ENCODE measurements around the gene FLT1. TPM values are rescaled to one million over a fixed set of nuclear protein-coding genes. Genes with fewer than 3 reads are reported as not detected.

The FLT1 gene
- total RNA-seq, 1 donor from 2014 or later, result not detected

GRCh38 chr13:28420704-28421103, 74.2 kb downstream of the FLT1 start:
- H3K4me3 ChIP-seq (ENCODE audit: low read depth, low read length), result no peak overlapping the region
- no peaks in the 10 kb centered on the region for H3K36me3 ChIP-seq (ENCODE audit: control insufficient read depth, insufficient read depth, low read length)
- DNase-seq (ENCODE audit: low read depth) (no peak), FAIRE-seq (no peak)
- no peak for TF ChIP-seq CTCF (IDR thresholded peaks at IDR 0.05; ENCODE audit: insufficient read depth, low read length, severe bottlenecking)
- H3K27me3 ChIP-seq (ENCODE audit: control insufficient read depth, insufficient read depth, low read length), result no peaks in the 10 kb centered on the region

- no peaks in the 10 kb centered on the region for H3K27me3 ChIP-seq (ENCODE audit: control insufficient read depth, insufficient read depth, low read length)
- no peaks in the 10 kb centered on the region for H3K36me3 ChIP-seq (ENCODE audit: control insufficient read depth, insufficient read depth, low read length)
- TF ChIP-seq CTCF (IDR thresholded peaks at IDR 0.05; ENCODE audit: insufficient read depth, low read length, severe bottlenecking), result no peak
- H3K4me3 ChIP-seq (ENCODE audit: low read depth, low read length), result no peak overlapping the region
- FAIRE-seq, result no peak
- peak; percentile 2 for DNase-seq (ENCODE audit: low read depth)
These were observed 78.9 kb downstream of the FLT1 start for GRCh38 chr13:28415994-28416421.

- H3K27me3 ChIP-seq (ENCODE audit: control insufficient read depth, insufficient read depth, low read length), result no peaks in the 10 kb centered on the region
- FAIRE-seq, result no peak
- H3K4me3 ChIP-seq (ENCODE audit: low read depth, low read length), result no peak overlapping the region
- no peak for DNase-seq (ENCODE audit: low read depth)
- no peak for TF ChIP-seq CTCF (IDR thresholded peaks at IDR 0.05; ENCODE audit: insufficient read depth, low read length, severe bottlenecking)
- no peaks in the 10 kb centered on the region for H3K36me3 ChIP-seq (ENCODE audit: control insufficient read depth, insufficient read depth, low read length)
These were observed 80.9 kb downstream of the FLT1 start for GRCh38 chr13:28413999-28414398.

GRCh38 chr13:28412981-28413380, 81.9 kb downstream of the FLT1 start:
- DNase-seq (ENCODE audit: low read depth) (no peak), FAIRE-seq (no peak)
- H3K36me3 ChIP-seq (ENCODE audit: control insufficient read depth, insufficient read depth, low read length), result no peaks in the 10 kb centered on the region
- no peaks in the 10 kb centered on the region for H3K27me3 ChIP-seq (ENCODE audit: control insufficient read depth, insufficient read depth, low read length)
- H3K4me3 ChIP-seq (ENCODE audit: low read depth, low read length), result no peak overlapping the region
- no peak for TF ChIP-seq CTCF (IDR thresholded peaks at IDR 0.05; ENCODE audit: insufficient read depth, low read length, severe bottlenecking)

GRCh38 chr13:28411831-28412353, 83.0 kb downstream of the FLT1 start:
- FAIRE-seq (no peak), DNase-seq (ENCODE audit: low read depth) (no peak)
- Histone ChIP-seq H3K36me3 (ENCODE audit: control insufficient read depth, insufficient read depth, low read length) (no peaks in the 10 kb centered on the region), H3K27me3 (ENCODE audit: control insufficient read depth, insufficient read depth, low read length) (no peaks in the 10 kb centered on the region), H3K4me3 (ENCODE audit: low read depth, low read length) (no peak overlapping the region)
- no peak for TF ChIP-seq CTCF (IDR thresholded peaks at IDR 0.05; ENCODE audit: insufficient read depth, low read length, severe bottlenecking)

- no peak for TF ChIP-seq CTCF (IDR thresholded peaks at IDR 0.05; ENCODE audit: insufficient read depth, low read length, severe bottlenecking)
- Histone ChIP-seq H3K36me3 (ENCODE audit: control insufficient read depth, insufficient read depth, low read length) (no peaks in the 10 kb centered on the region), H3K4me3 (ENCODE audit: low read depth, low read length) (no peak overlapping the region), H3K27me3 (ENCODE audit: control insufficient read depth, insufficient read depth, low read length) (no peaks in the 10 kb centered on the region)
- DNase-seq (ENCODE audit: low read depth), result no peak
- no peak for FAIRE-seq
These were observed 84.8 kb downstream of the FLT1 start for GRCh38 chr13:28410096-28410495.

All from bronchial epithelial cell (primary cell).